DMS153 treated with DMSO at 0.1 percent for 48 hours (cell line): ENCODE results near the gene SRSF1.

Source experiments
- DNase-seq: peaks from one replicate; lab custom pipeline; 2025; ENCODE audit not compliant: unreplicated experiment; lab: John Stamatoyannopoulos, UW

Gene SRSF1

GRCh38 chr17:58019039-58019438 is 12.0 kb upstream of the SRSF1 start:
- no peak for DNase-seq

- no peak for DNase-seq
Observed at GRCh38 chr17:58010067-58010799, 3.2 kb upstream of the SRSF1 start.

- DNase-seq: peak; percentile 67
Observed at GRCh38 chr17:58007781-58008706, 998 bp upstream of the SRSF1 start.

- no peak for DNase-seq
Observed at GRCh38 chr17:58006560-58006923, 504 bp downstream of the SRSF1 start.

GRCh38 chr17:58005728-58006559 is 1.1 kb downstream of the SRSF1 start:
- no peak for DNase-seq

- no peak for DNase-seq
Observed at GRCh38 chr17:58005031-58005727, 1.9 kb downstream of the SRSF1 start.

GRCh38 chr17:58004060-58004459 is 3.0 kb downstream of the SRSF1 start:
- no peak for DNase-seq

GRCh38 chr17:58002973-58003372 is 4.1 kb downstream of the SRSF1 start:
- DNase-seq: no peak

- DNase-seq: no peak
Observed at GRCh38 chr17:58002154-58002948, 4.7 kb downstream of the SRSF1 start.

GRCh38 chr17:58001461-58002124 is 5.5 kb downstream of the SRSF1 start:
- no peak for DNase-seq

GRCh38 chr17:57999496-58000017 is 7.5 kb downstream of the SRSF1 start:
- peak; percentile 56 for DNase-seq

- no peak for DNase-seq
Observed at GRCh38 chr17:57999010-57999495, 8.0 kb downstream of the SRSF1 start.

GRCh38 chr17:57997085-57997809 is 9.8 kb downstream of the SRSF1 start:
- no peak for DNase-seq

GRCh38 chr17:57995076-57995956 is 11.7 kb downstream of the SRSF1 start:
- DNase-seq: peak; percentile 78

- DNase-seq: no peak
Observed at GRCh38 chr17:57994436-57994835, 12.6 kb downstream of the SRSF1 start.

- DNase-seq: peak; percentile 60
Observed at GRCh38 chr17:57993471-57994365, 13.3 kb downstream of the SRSF1 start.
